ENCODE measurements around the gene ZNF2.

ZNF2 gene

DNA sequence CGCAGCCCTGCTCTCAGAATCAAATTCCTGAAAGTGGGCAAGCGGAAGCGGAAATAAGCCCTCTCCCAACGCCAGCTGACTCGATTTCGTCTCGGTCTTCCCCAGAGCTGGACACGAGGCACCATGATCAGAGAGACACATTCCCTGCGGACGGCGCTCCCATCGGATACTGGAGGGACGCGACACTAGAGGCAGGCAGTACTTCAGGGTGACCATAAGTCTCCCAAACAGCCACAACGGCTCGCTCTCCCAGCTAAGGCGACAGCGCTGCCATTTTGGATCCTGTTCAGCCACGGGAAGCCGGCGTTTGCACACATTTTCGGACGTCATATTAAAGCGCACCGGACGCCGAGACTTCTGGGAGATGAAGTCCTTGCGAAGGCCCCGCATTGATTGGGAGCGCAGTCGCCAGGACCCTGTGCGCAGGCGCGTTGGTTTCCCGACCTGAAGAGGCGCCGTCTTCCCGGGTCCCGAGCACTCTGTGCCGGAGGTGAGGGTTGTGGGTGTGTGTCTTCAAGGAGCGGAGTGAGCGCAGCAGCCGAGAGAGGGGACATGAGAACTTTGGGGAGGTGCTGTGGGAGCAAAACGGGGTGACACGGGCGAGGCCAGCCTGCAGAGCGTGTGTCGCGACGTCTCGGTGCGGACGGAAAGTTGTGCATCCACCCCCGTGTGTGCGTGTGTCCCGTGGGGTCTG is at the start of gene ZNF2 (continued):
- TF ChIP-seq ZNF843 (tag by site-specific recombination; IDR thresholded peaks at IDR 0.05): no peak
- TF ChIP-seq ZNF660 (tag by site-specific recombination; IDR thresholded peaks at IDR 0.05): peak; percentile 76
- TF ChIP-seq, protein P1, sequence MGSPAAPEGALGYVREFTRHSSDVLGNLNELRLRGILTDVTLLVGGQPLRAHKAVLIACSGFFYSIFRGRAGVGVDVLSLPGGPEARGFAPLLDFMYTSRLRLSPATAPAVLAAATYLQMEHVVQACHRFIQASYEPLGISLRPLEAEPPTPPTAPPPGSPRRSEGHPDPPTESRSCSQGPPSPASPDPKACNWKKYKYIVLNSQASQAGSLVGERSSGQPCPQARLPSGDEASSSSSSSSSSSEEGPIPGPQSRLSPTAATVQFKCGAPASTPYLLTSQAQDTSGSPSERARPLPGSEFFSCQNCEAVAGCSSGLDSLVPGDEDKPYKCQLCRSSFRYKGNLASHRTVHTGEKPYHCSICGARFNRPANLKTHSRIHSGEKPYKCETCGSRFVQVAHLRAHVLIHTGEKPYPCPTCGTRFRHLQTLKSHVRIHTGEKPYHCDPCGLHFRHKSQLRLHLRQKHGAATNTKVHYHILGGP (tag by site-specific recombination; IDR thresholded peaks at IDR 0.05): peak; percentile 55
- TF ChIP-seq ZNF530 (tag by site-specific recombination; IDR thresholded peaks at IDR 0.05; ENCODE audit: low read depth): no peak
- TF ChIP-seq, protein P2, sequence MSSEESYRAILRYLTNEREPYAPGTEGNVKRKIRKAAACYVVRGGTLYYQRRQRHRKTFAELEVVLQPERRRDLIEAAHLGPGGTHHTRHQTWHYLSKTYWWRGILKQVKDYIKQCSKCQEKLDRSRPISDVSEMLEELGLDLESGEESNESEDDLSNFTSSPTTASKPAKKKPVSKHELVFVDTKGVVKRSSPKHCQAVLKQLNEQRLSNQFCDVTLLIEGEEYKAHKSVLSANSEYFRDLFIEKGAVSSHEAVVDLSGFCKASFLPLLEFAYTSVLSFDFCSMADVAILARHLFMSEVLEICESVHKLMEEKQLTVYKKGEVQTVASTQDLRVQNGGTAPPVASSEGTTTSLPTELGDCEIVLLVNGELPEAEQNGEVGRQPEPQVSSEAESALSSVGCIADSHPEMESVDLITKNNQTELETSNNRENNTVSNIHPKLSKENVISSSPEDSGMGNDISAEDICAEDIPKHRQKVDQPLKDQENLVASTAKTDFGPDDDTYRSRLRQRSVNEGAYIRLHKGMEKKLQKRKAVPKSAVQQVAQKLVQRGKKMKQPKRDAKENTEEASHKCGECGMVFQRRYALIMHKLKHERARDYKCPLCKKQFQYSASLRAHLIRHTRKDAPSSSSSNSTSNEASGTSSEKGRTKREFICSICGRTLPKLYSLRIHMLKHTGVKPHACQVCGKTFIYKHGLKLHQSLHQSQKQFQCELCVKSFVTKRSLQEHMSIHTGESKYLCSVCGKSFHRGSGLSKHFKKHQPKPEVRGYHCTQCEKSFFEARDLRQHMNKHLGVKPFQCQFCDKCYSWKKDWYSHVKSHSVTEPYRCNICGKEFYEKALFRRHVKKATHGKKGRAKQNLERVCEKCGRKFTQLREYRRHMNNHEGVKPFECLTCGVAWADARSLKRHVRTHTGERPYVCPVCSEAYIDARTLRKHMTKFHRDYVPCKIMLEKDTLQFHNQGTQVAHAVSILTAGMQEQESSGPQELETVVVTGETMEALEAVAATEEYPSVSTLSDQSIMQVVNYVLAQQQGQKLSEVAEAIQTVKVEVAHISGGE (tag by site-specific recombination; conservative IDR thresholded peaks at IDR 0.05; ENCODE audit: low read depth): peak; percentile 97
- no peak for TF ChIP-seq ZNF155 (tag by site-specific recombination; IDR thresholded peaks at IDR 0.05)
- TF ChIP-seq ZNF302 (tag by site-specific recombination; IDR thresholded peaks at IDR 0.05; ENCODE audit: low read depth): no peak
- 0 out of 2 replicates have a peak, but pooled peaks have one; percentile 55 for TF ChIP-seq ZNF561 (tag by site-specific recombination; IDR thresholded peaks at IDR 0.05; ENCODE audit: borderline replicate concordance)
- TF ChIP-seq ZNF600 (tag by site-specific recombination; IDR thresholded peaks at IDR 0.05): peak; percentile 84
- no peak for TF ChIP-seq KLF16 (tag by site-specific recombination; IDR thresholded peaks at IDR 0.05)
- peak; percentile 87 for TF ChIP-seq ZNF335 (tag by site-specific recombination; conservative IDR thresholded peaks at IDR 0.05)
- TF ChIP-seq, protein P3, sequence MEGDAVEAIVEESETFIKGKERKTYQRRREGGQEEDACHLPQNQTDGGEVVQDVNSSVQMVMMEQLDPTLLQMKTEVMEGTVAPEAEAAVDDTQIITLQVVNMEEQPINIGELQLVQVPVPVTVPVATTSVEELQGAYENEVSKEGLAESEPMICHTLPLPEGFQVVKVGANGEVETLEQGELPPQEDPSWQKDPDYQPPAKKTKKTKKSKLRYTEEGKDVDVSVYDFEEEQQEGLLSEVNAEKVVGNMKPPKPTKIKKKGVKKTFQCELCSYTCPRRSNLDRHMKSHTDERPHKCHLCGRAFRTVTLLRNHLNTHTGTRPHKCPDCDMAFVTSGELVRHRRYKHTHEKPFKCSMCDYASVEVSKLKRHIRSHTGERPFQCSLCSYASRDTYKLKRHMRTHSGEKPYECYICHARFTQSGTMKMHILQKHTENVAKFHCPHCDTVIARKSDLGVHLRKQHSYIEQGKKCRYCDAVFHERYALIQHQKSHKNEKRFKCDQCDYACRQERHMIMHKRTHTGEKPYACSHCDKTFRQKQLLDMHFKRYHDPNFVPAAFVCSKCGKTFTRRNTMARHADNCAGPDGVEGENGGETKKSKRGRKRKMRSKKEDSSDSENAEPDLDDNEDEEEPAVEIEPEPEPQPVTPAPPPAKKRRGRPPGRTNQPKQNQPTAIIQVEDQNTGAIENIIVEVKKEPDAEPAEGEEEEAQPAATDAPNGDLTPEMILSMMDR (tag by site-specific recombination; IDR thresholded peaks at IDR 0.05): peak; percentile 61; the same call in 1 of the 2 replicates
- TF ChIP-seq ZNF510 (tag by site-specific recombination; IDR thresholded peaks at IDR 0.05; ENCODE audit: insufficient replicate concordance): no peak
- TF ChIP-seq ZBTB21 (tag by site-specific recombination; IDR thresholded peaks at IDR 0.05): peak; percentile 71
- TF ChIP-seq ZBTB20 (tag by site-specific recombination; IDR thresholded peaks at IDR 0.05): peak; percentile 89
- peak; percentile 44; the same call in 1 of the 2 replicates for TF ChIP-seq ZNF610 (tag by site-specific recombination; IDR thresholded peaks at IDR 0.05; ENCODE audit: borderline replicate concordance)
- peak; percentile 94 for TF ChIP-seq ZNF76 (tag by site-specific recombination; IDR thresholded peaks at IDR 0.05; ENCODE audit: borderline replicate concordance, low read depth)
- TF ChIP-seq ZNF121 (tag by site-specific recombination; IDR thresholded peaks at IDR 0.05): no peak
- no peak for TF ChIP-seq ZNF239 (tag by site-specific recombination; IDR thresholded peaks at IDR 0.05)
- peak; percentile 88 for TF ChIP-seq ZNF629 (tag by site-specific recombination; IDR thresholded peaks at IDR 0.05)
- TF ChIP-seq, protein P4, sequence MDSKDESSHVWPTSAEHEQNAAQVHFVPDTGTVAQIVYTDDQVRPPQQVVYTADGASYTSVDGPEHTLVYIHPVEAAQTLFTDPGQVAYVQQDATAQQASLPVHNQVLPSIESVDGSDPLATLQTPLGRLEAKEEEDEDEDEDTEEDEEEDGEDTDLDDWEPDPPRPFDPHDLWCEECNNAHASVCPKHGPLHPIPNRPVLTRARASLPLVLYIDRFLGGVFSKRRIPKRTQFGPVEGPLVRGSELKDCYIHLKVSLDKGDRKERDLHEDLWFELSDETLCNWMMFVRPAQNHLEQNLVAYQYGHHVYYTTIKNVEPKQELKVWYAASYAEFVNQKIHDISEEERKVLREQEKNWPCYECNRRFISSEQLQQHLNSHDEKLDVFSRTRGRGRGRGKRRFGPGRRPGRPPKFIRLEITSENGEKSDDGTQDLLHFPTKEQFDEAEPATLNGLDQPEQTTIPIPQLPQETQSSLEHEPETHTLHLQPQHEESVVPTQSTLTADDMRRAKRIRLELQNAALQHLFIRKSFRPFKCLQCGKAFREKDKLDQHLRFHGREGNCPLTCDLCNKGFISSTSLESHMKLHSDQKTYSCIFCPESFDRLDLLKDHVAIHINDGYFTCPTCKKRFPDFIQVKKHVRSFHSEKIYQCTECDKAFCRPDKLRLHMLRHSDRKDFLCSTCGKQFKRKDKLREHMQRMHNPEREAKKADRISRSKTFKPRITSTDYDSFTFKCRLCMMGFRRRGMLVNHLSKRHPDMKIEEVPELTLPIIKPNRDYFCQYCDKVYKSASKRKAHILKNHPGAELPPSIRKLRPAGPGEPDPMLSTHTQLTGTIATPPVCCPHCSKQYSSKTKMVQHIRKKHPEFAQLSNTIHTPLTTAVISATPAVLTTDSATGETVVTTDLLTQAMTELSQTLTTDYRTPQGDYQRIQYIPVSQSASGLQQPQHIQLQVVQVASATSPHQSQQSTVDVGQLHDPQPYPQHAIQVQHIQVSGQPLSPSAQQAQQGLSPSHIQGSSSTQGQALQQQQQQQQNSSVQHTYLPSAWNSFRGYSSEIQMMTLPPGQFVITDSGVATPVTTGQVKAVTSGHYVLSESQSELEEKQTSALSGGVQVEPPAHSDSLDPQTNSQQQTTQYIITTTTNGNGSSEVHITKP (tag by site-specific recombination; IDR thresholded peaks at IDR 0.05): peak; percentile 100
- peak; percentile 42; the same call in 1 of the 2 replicates for TF ChIP-seq KLF10 (tag by site-specific recombination; IDR thresholded peaks at IDR 0.05)
- TF ChIP-seq ZNF473 (tag by site-specific recombination; IDR thresholded peaks at IDR 0.05): no peak
- TF ChIP-seq KLF9 (tag by site-specific recombination; IDR thresholded peaks at IDR 0.05; ENCODE audit: low read depth): peak; percentile 59
- TF ChIP-seq ZSCAN23 (tag by site-specific recombination; IDR thresholded peaks at IDR 0.05): no peak
- no peak for TF ChIP-seq ZNF791 (tag by site-specific recombination; IDR thresholded peaks at IDR 0.05)
- TF ChIP-seq ZNF571 (tag by site-specific recombination; IDR thresholded peaks at IDR 0.05): no peak
- peak; percentile 68 for TF ChIP-seq FEZF1 (tag by site-specific recombination; IDR thresholded peaks at IDR 0.05)
- TF ChIP-seq, protein P5, sequence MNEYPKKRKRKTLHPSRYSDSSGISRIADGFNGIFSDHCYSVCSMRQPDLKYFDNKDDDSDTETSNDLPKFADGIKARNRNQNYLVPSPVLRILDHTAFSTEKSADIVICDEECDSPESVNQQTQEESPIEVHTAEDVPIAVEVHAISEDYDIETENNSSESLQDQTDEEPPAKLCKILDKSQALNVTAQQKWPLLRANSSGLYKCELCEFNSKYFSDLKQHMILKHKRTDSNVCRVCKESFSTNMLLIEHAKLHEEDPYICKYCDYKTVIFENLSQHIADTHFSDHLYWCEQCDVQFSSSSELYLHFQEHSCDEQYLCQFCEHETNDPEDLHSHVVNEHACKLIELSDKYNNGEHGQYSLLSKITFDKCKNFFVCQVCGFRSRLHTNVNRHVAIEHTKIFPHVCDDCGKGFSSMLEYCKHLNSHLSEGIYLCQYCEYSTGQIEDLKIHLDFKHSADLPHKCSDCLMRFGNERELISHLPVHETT (tag by site-specific recombination; IDR thresholded peaks at IDR 0.05): peak; percentile 63; the same call in 1 of the 2 replicates

Data from HEK293 (cell line).